ENCODE data around the gene DCTPP1.

GRCh38 chr16:30428055-30428454 is 1.8 kb downstream of the DCTPP1 start:
- TF ChIP-seq CTCF (IDR thresholded peaks at IDR 0.05) (no peak), POLR2A (IDR thresholded peaks at IDR 0.05) (no peak)
